Raji (cell line): ENCODE results near the gene MXI1.

Source experiments
- POLR2A ChIP-seq: IDR thresholded peaks from 2 replicates; pipeline ENCODE4 v1.6.1; 2011; ENCODE audit warnings: low read depth, low read length, control low read depth; ENCODE audit not compliant: insufficient read depth

The MXI1 gene

DNA sequence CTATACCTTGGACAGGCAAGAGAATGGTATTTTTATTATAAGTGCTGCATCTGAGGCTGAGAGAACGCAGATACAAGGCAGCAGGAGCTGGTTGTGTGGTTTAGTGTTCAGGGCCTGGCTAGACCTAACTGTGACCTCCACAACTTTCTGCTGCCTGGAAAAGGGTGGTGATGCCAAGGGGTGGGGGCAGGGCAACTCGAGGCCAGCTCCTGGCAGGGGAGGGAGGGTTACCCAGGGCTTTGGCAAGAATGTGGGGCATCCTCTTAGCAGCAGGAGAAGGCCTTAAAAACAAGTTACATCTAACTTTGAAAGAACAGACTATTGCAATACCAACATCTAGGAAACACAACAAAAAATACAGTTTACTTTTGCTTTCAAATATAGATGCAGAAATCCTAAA lies 13.0 kb downstream of the MXI1 start:
- TF ChIP-seq POLR2A: no peak

- no peak for TF ChIP-seq POLR2A
Observed at GRCh38 chr10:110221044-110221720, 13.8 kb downstream of the MXI1 start.

GRCh38 chr10:110221721-110222261 lies 14.4 kb downstream of the MXI1 start:
- no peak for TF ChIP-seq POLR2A

DNA sequence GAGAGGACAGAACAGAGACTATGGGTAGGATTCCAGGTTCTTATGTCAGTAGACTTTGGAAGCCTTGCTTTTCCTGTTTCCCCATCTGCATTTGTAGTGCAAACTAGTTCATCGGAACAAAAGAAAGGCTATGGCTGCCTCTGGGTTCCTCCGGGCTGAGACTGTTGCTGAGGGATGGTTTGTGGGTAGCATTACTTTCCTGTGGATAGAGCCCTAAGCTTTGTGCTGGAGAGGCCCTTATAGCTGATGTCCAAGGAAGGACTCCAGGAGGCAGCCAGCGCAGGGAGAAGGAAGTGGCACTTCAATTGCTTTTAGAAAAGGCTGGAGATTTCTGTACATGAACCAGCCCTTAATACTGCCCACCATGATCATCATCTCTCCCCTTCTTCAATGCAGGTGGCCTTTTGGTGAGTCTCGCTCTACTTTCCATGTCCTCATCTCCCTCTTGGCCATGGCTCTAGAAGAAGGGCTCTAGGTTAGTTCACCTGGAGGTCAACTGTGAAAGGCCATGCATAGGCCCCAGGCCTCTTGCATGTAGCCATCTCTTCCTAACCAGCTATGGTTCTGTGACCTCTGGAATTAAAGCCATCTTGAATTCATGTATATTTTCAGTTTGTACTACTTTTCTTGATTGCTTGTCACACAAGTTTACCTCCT lies 15.4 kb downstream of the MXI1 start:
- no peak for TF ChIP-seq POLR2A

GRCh38 chr10:110223298-110223925 lies 16.0 kb downstream of the MXI1 start:
- no peak for TF ChIP-seq POLR2A

DNA sequence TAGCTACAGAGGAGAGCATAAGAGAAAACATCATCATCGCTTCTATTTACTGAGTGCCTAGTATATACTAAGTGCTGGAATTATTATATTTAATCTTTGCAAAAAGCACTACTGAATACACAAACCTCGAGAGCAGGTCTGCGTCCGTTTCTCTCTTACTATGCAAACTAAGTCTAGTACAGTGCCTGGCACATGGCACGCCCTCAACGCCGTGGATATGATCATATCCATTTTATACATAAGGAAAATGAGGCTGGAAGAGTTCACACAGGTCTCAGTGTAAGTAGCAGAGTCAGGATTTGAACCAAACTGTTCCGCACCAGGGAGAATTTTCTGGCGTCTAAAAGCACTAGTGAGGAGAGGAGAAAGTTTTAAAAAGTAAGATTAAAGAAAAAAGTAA lies 17.6 kb downstream of the MXI1 start:
- TF ChIP-seq POLR2A: no peak

GRCh38 chr10:110225441-110225755 lies 18.0 kb downstream of the MXI1 start:
- TF ChIP-seq POLR2A: no peak

GRCh38 chr10:110225756-110226542 lies 18.5 kb downstream of the MXI1 start:
- TF ChIP-seq POLR2A: no peak

- no peak for TF ChIP-seq POLR2A
Observed at GRCh38 chr10:110226543-110226925, 19.1 kb downstream of the MXI1 start.

DNA sequence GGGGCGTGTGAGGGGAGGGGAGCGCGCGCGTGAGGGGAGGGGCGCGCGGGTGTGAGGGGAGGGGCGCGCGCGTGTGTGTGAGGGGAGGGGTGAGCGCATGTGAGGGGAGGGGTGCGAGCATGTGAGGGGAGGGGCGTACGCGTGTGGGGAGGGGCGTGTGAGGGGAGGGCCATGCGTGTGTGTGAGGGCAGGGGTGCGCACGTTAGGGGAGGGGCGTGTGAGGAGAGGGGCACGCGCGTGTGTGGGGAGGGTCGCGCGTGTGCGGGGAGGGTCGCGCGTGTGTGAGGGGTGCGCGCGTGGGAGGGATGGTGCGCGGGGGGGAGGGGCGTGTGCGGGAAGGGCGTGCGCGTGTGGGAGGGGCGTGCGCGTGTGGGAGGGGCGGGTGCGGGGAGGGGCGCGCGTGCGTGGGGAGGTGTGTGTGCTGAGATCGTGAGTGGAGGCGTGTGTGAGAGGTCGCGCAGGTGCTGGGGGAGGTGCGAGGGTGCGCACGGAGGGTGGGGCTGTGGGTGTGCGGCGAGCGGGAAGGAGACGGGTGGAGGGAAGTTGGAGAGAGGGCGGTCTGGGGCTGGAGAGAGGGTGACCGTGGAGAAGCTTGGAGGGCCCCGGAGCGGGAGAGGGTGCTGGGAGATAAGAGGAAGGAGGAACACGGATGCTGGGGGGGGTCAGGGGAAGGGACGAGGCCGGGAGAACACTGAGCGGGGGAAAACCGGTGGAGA lies 19.7 kb downstream of the MXI1 start:
- TF ChIP-seq POLR2A: 0 out of 2 replicates have a peak, but pooled peaks have one; percentile 20

- no peak for TF ChIP-seq POLR2A
Observed at GRCh38 chr10:110228066-110228465, 20.7 kb downstream of the MXI1 start.

- TF ChIP-seq POLR2A: no peak
Observed at GRCh38 chr10:110229155-110229554, 21.8 kb downstream of the MXI1 start.

GRCh38 chr10:110233846-110234245 lies 26.4 kb downstream of the MXI1 start:
- TF ChIP-seq POLR2A: no peak

DNA sequence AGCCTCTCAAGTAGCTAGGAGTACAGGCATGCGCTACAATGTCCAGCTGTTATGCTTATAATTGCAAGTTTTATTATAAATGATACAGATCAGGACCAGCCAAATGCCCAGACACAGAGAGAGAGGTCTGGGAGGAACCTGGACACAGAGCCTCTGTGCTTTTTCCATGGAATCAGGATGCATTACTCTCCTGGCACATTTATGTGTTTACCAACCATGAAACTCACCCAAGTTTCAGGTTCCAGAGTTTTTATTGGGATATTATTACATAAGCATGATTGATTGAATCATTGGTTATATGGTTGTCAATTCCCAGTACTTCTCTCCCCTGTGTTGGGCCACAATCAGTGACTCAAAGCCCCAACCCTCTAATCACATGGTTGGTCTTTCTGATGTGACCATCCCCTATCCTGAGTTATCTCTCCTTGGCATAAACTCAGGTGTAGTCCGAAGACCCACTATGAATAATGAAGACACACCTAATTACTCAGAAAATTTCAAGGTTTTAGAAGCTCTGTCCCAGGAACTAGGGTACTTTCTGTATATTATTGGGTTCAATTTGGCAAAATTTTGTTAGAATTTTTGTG lies 30.6 kb downstream of the MXI1 start:
- no peak for TF ChIP-seq POLR2A
